Left lobe of liver (tissue), 2 donors: ENCODE measurements around the gene ZNF610. TPM values are rescaled to one million over a fixed set of nuclear protein-coding genes. Genes with fewer than 3 reads are reported as not detected.
"Not testable (repeated sequence)": the region's sequence is repeated elsewhere in the genome, so short reads cannot be mapped to it uniquely, and the experiment has no call there.

Source experiments
- ATAC-seq: fragments of 200-7000 bp; cut with Tn5 transposase; one replicate; pipeline ENCODE4 v1.9.1; 2020; ENCODE audit warnings: mild to moderate bottlenecking, moderate library complexity
- DNase-seq: peaks from one replicate; pipeline ENCODE4 v3.0.0-alpha.2; 2020; ENCODE audit warnings: low spot score
- total RNA-seq: library from RNA; stranded (reverse); gene quantifications from one replicate; pipeline ENCODE4 v1.2.1, GENCODE V29; 2021
- donor health status: DM: no; HTN: no; CAD: no; lungs with moderate emphysema.
- donor health status: DM: no; HTN: yes; CAD: no.

ZNF610 gene
- total RNA-seq: not detected

GRCh38 chr19:52336117-52336790, at the start of gene ZNF610:
Gene ZNF610, plus strand, starts transcription at chr19:52336243. Its CDS starts 12,930 bp downstream, at chr19:52349173.
- DNase-seq: peak; percentile 60
- ATAC-seq: peak; percentile 77

- DNase-seq (no peak), ATAC-seq (no peak)
Observed at GRCh38 chr19:52286256-52286655, 49.8 kb upstream of the ZNF610 start.

GRCh38 chr19:52291781-52292180, 44.3 kb upstream of the ZNF610 start:
- ATAC-seq: no peak
- DNase-seq: no peak

GRCh38 chr19:52292946-52293345, 43.1 kb upstream of the ZNF610 start:
- ATAC-seq, DNase-seq: not testable (repeated sequence)

GRCh38 chr19:52296400-52296772, 39.7 kb upstream of the ZNF610 start:
- peak; percentile 44 for ATAC-seq
- DNase-seq: no peak

GRCh38 chr19:52296773-52297600, 39.1 kb upstream of the ZNF610 start, which contains the start of gene ZNF480:
Gene ZNF480, plus strand, starts transcription at chr19:52297169. Its CDS starts 3,244 bp downstream, at chr19:52300413.
- peak; percentile 94 for ATAC-seq

GRCh38 chr19:52297601-52298364, 38.3 kb upstream of the ZNF610 start:
- no peak for DNase-seq
- no peak for ATAC-seq

More at GRCh38 chr19:52296773-52297600, 39.1 kb upstream of the ZNF610 start, which contains the start of gene ZNF480:
- DNase-seq: peak; percentile 86

- DNase-seq: no peak
Observed at GRCh38 chr19:52307275-52307674, 28.8 kb upstream of the ZNF610 start.

GRCh38 chr19:52322429-52322828, 13.6 kb upstream of the ZNF610 start:
- no peak for ATAC-seq
- no peak for DNase-seq

More at GRCh38 chr19:52307275-52307674, 28.8 kb upstream of the ZNF610 start:
- ATAC-seq: no peak

- ATAC-seq (no peak), DNase-seq (no peak)
Observed at GRCh38 chr19:52331757-52332156, 4.3 kb upstream of the ZNF610 start.

- ATAC-seq (no peak), DNase-seq (no peak)
Observed at GRCh38 chr19:52335768-52336116, 301 bp upstream of the ZNF610 start.

GRCh38 chr19:52336791-52337381, 843 bp downstream of the ZNF610 start:
- no peak for DNase-seq

GRCh38 chr19:52339022-52339421, 3.0 kb downstream of the ZNF610 start:
- not testable (repeated sequence) for DNase-seq, ATAC-seq

More at GRCh38 chr19:52336791-52337381, 843 bp downstream of the ZNF610 start:
- ATAC-seq: no peak

GRCh38 chr19:52343548-52343947, 7.5 kb downstream of the ZNF610 start:
- no peak for ATAC-seq
- no peak for DNase-seq

- DNase-seq (no peak), ATAC-seq (no peak)
Observed at GRCh38 chr19:52345162-52345561, 9.1 kb downstream of the ZNF610 start.

GRCh38 chr19:52351512-52351911, 15.5 kb downstream of the ZNF610 start:
- no peak for DNase-seq
- ATAC-seq: no peak

GRCh38 chr19:52366414-52366824, 30.4 kb downstream of the ZNF610 start:
- no peak for ATAC-seq

GRCh38 chr19:52369559-52370340, 33.7 kb downstream of the ZNF610 start, which contains the start of gene ZNF880:
Gene ZNF880, plus strand, starts transcription at chr19:52369923. Its CDS starts 43 bp downstream, at chr19:52369966.
- DNase-seq (peak; percentile 73), ATAC-seq (peak; percentile 85)

More at GRCh38 chr19:52366414-52366824, 30.4 kb downstream of the ZNF610 start:
- no peak for DNase-seq

- ATAC-seq (no peak), DNase-seq (no peak)
Observed at GRCh38 chr19:52370341-52370710, 34.3 kb downstream of the ZNF610 start.

GRCh38 chr19:52391135-52391534, 55.1 kb downstream of the ZNF610 start:
- no peak for DNase-seq
- no peak for ATAC-seq
